Progenitor cell of endocrine pancreas (in vitro differentiated cells): ENCODE data around the gene WDR89. TPM values are rescaled to one million over a fixed set of nuclear protein-coding genes. Genes with fewer than 3 reads are reported as not detected.
"Not testable (repeated sequence)": the region's sequence is repeated elsewhere in the genome, so short reads cannot be mapped to it uniquely, and the experiment has no call there.

Experiments used
- DNase-seq: peaks from one replicate; pipeline ENCODE4 v3.0.0; 2021; ENCODE audit warnings: low spot score; ENCODE audit not compliant: unreplicated experiment
- H3K27ac Mint-ChIP-seq: 2 replicates; pipeline ENCODE4 v1.8.0; 2021; ENCODE audit warnings: mild to moderate bottlenecking, moderate library complexity, mixed read lengths
- H3K27me3 Mint-ChIP-seq: 2 replicates; pipeline ENCODE4 v1.8.0; 2021; ENCODE audit warnings: mixed read lengths
- H3K36me3 Mint-ChIP-seq: 2 replicates; pipeline ENCODE4 v1.8.0; 2022; ENCODE audit warnings: mixed read lengths; ENCODE audit not compliant: insufficient read depth
- H3K4me1 Mint-ChIP-seq: 2 replicates; pipeline ENCODE4 v1.8.0; 2021; ENCODE audit warnings: low read depth, mixed read lengths
- H3K4me3 Mint-ChIP-seq: 2 replicates; pipeline ENCODE4 v1.8.0; 2021; ENCODE audit warnings: low read depth, mild to moderate bottlenecking, moderate library complexity, mixed read lengths
- H3K9me3 Mint-ChIP-seq: 2 replicates; pipeline ENCODE4 v1.8.0; 2021; ENCODE audit warnings: low read depth, mixed read lengths
- total RNA-seq: library from RNA; stranded (reverse); gene quantifications from 2 replicates; pipeline ENCODE4 v1.2.1, GENCODE V29; 2021
- TF ChIP-seq, protein P1 (sequence below): fragments of 200-600 bp; sonication (generic); IDR thresholded peaks from one replicate; pipeline ENCODE4 v1.5.0; 2021; ENCODE audit warnings: antibody characterized with exemption, mild to moderate bottlenecking; ENCODE audit not compliant: unreplicated experiment

The WDR89 gene
- total RNA-seq, 1 donor from 2014 or later = 20.6 TPM

DNA sequence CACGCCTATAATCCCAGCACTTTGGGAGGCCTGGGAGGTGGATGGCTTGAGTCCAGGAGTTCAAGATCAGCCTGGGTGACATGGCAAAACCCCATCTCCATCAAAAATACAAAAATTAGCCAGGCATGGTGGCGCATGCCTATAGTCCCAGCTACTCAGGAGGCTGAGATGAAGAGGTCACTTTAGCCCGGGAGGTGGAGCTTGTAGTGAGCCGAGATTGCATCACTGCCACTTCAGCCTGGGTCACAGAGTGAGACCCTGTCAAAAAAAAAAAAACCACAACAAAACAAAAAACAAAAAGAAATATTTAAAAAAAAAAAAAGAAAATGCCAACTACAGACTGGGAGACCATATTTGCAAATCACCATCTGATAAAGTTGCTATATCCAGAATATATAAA is 17.5 kb downstream of the WDR89 start:
- Mint-ChIP-seq H3K4me1 (no peaks in the 10 kb centered on the region), H3K36me3 (peaks cover 10% of the 10 kb centered on the region), H3K27ac (no peak overlapping the region), H3K9me3 (no peaks in the 10 kb centered on the region), H3K27me3 (no peaks in the 10 kb centered on the region), H3K4me3 (no peak overlapping the region)
- no peak for DNase-seq
- TF ChIP-seq, protein P1, sequence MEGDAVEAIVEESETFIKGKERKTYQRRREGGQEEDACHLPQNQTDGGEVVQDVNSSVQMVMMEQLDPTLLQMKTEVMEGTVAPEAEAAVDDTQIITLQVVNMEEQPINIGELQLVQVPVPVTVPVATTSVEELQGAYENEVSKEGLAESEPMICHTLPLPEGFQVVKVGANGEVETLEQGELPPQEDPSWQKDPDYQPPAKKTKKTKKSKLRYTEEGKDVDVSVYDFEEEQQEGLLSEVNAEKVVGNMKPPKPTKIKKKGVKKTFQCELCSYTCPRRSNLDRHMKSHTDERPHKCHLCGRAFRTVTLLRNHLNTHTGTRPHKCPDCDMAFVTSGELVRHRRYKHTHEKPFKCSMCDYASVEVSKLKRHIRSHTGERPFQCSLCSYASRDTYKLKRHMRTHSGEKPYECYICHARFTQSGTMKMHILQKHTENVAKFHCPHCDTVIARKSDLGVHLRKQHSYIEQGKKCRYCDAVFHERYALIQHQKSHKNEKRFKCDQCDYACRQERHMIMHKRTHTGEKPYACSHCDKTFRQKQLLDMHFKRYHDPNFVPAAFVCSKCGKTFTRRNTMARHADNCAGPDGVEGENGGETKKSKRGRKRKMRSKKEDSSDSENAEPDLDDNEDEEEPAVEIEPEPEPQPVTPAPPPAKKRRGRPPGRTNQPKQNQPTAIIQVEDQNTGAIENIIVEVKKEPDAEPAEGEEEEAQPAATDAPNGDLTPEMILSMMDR = no peak

DNA sequence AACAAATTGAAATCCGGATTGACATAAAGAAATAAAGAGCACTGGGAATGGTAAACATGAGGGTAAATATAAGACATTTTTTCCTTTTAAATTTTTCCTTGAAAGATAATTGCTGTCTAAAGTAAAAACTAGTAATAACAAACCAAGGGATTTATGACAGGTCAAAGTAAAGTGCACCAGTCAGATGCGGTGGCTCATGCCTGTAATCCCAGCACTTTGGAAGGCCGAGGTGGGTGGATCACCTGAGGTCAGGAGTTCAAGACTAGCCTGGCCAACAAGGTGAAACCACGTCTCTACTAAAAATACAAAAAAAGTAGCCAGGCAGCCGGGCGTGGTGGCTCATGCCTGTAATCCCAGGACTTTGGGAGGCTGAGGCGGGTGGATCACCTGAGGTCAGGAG is 19.7 kb downstream of the WDR89 start:
- not testable (repeated sequence) for H3K4me1 Mint-ChIP-seq, H3K4me3 Mint-ChIP-seq

DNA sequence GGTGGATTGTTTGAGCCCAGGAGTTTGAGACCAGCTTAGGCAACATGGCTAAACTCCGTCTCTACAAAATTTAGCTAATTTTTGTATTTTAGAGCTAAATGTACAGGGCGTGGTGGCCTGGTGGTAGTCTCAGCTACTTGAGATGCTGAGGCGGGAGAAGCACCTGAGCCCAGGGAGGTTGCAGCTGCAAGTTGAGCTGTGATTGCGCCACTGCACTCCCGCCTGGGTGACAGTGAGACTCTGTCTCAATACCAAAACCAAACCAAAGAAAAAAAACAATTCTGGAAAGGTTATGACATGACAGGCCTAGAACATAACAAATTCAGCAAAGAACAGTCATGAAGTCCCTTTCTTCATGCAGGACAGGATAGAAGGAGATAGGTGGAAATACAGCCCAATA is 25.7 kb downstream of the WDR89 start:
- Mint-ChIP-seq H3K4me3 (no peak overlapping the region), H3K27me3 (no peaks in the 10 kb centered on the region), H3K36me3 (peaks cover 7% of the 10 kb centered on the region), H3K9me3 (no peaks in the 10 kb centered on the region), H3K27ac (no peak overlapping the region), H3K4me1 (no peaks in the 10 kb centered on the region)
- no peak for DNase-seq
- TF ChIP-seq, protein P1 = no peak

More for the DNA sequence above, 19.7 kb downstream of the WDR89 start:
- H3K9me3 Mint-ChIP-seq, H3K27ac Mint-ChIP-seq, DNase-seq, H3K27me3 Mint-ChIP-seq: not testable (repeated sequence)
- H3K36me3 Mint-ChIP-seq = peaks cover 11% of the 10 kb centered on the region

DNA sequence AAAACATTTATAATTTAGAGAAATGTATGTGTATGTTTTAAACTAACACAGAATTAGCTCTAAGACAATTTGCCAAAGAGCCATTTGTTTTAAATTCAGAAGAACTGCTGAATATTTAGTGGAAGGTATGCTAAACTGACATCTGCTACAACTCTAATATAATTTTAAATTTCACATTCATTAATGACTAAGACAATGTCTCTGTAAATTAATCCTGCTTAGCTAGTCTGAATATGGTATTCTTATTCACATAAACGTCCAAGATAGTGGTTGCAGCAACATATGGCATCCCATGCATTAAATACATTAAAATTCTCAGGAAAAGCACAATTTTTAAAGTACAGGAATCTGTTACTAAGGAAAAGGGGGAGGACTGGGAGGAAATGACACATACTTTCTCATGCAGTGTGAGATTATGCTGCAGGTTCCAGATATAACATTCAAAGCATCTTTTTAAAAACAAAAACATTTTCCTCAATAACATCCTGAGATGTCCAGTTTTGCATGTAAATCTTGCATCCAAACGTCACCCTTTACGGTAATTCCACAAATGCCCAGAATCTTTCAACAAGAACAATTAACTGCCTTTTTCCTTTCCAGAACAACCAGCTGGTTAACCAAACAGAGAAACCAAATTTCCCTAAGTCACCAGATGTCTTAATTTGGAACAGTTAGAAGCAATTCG is 26.9 kb downstream of the WDR89 start:
- TF ChIP-seq, protein P1 = no peak
- no peak overlapping the region for H3K27ac Mint-ChIP-seq

DNA sequence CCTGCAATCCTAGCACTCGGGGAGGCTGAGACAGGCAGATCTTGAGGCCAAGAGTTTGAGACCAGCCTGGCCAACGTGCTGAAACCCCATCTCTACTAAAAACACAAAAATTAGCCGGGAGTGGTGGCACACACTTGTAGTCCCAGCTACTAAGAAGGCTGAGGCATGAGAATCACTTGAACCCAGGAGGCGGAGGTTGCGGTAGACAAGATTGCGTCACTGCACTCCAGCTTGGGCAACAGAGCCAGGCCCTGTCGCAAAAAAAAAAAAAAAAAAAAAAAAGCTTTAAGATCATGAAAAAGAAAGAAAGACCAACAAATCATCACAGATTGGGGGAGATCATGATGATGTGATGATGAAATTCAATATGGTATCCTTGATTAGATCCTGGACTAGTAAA is 30.6 kb downstream of the WDR89 start:
- Mint-ChIP-seq H3K27me3 (no peaks in the 10 kb centered on the region), H3K4me1 (no peaks in the 10 kb centered on the region), H3K4me3 (no peak overlapping the region), H3K9me3 (no peaks in the 10 kb centered on the region), H3K36me3 (peaks cover 4% of the 10 kb centered on the region), H3K27ac (no peak overlapping the region)
- no peak for DNase-seq
- TF ChIP-seq, protein P1 = no peak

More for the DNA sequence above, 26.9 kb downstream of the WDR89 start:
- DNase-seq = no peak
- Mint-ChIP-seq H3K27me3 (no peaks in the 10 kb centered on the region), H3K4me3 (no peak overlapping the region), H3K4me1 (no peaks in the 10 kb centered on the region), H3K36me3 (peaks cover 6% of the 10 kb centered on the region), H3K9me3 (no peaks in the 10 kb centered on the region)

DNA sequence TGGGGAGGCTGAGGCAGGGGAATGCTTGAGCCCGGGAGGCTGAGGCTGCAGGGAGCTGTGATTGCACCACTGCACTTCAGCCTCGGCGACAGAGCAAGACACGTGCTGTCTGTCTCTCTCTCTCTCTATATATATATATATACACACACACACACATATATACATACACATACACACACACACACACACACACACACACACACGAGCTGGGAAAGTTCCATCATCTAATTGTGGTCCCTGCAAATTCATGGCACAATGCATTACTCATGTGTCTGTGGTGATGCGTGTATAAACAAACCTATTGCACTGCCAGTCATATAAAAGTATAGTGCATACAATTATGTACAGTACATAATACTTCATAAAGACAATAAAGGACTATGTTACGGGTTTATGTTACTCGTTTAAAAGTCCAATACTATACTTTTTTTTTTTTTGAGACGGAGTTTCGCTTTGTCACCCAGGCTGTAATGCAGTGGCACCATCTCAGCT is 36.6 kb downstream of the WDR89 start:
- TF ChIP-seq, protein P1 = no peak
- H3K27me3 Mint-ChIP-seq = no peaks in the 10 kb centered on the region
- H3K4me3 Mint-ChIP-seq = no peak overlapping the region
- no peak overlapping the region for H3K27ac Mint-ChIP-seq
- DNase-seq = no peak
- H3K4me1 Mint-ChIP-seq = no peaks in the 10 kb centered on the region
- H3K9me3 Mint-ChIP-seq = no peaks in the 10 kb centered on the region
- peaks cover 9% of the 10 kb centered on the region for H3K36me3 Mint-ChIP-seq
